Activated CD8-positive, alpha-beta memory T cell treated with anti-CD3 and anti-CD28 coated beads, Interleukin-2, amount 50 U/mL, for 1 hour (primary cell): ENCODE results near the gene SLC5A2.
A peak's percentile ranks its signal among the peaks of the same experiment; 100 is the strongest.

Source experiments
- DNase-seq: peaks from one replicate; pipeline ENCODE4 v3.0.0-alpha.2; 2020; ENCODE audit errors: extremely low read depth

SLC5A2 gene

DNA sequence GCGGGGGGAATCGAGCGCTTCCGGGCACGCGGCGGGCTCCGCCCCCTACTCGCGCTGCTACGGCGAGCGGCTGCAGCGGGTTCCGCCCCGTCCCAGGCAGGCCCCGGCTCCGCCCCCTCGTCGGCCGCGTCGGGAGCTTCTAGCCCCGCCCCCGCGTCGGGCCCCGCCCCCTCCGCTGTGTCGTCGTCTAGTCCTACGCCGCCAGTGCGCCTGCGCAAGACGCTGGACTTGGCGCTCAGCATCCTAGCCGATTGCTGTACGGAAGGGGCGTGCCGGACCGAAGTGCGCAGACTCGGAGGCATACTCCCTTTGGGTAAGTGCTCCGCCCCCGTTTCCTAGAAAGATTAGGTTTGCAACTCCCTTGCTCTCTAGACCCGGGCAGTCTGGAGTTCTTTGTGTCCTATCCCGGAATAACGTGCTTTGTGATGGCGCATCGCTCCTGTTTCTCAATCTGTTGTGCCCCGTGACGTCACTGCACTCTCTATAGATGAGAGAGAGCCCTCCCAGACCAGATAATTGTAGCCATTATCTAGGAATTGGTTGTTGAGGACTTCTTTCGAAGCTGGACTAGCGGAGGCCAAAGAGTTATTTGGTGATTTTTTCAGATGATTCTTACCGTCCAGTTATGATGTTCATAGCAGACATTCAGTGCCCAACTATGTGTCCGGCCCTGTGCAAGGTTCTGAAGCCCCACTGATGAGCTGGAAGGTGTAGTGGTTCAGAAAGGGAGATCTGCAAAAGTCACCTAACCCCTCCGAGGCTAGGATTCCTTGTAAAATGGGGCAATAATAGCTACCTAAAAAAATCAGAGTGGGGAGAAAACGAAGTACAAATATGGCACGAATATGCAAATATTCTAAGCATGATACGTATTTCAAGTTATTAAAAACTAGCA lies 23.0 kb upstream of the SLC5A2 start:
- peak; percentile 100 for DNase-seq

GRCh38 chr16:31460582-31461002 lies 22.3 kb upstream of the SLC5A2 start:
- no peak for DNase-seq

DNA sequence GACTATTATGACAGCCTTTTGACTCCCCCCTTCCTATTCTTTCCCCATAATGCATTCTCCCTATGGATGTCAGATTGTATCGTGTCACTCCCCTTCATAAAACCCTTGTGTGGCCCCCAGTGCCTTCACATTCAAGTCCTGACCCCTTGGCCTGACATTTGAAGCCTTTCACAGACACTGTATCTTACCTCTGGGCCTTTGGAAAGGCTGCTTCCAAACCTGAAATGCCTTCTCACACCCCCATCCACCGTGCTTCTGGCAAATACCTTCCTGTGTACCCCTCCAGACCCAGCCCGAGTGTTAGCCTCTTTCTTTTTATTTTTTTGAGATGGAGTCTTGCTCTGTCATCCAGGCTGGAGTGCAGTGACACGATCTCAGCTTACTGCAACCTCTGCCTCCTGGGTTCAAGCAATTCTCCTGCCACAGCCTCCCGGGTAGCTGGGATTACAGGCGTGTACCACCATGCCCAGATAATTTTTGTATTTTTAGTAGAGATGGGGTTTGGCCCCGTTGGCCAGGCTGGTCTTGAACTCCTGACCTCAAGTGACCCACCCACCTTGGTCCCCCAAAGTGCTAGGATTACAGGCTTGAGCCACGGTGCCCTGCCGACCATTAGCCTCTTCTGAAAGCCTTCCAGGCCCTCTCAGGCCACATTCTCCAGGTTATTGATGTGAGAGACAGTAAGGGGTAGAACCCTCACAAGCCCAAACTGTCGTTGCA lies 21.6 kb upstream of the SLC5A2 start:
- DNase-seq, result no peak

- no peak for DNase-seq
These were observed 20.8 kb upstream of the SLC5A2 start for GRCh38 chr16:31461921-31462804.

- DNase-seq, result no peak
These were observed 18.6 kb upstream of the SLC5A2 start for GRCh38 chr16:31464348-31464769.

DNA sequence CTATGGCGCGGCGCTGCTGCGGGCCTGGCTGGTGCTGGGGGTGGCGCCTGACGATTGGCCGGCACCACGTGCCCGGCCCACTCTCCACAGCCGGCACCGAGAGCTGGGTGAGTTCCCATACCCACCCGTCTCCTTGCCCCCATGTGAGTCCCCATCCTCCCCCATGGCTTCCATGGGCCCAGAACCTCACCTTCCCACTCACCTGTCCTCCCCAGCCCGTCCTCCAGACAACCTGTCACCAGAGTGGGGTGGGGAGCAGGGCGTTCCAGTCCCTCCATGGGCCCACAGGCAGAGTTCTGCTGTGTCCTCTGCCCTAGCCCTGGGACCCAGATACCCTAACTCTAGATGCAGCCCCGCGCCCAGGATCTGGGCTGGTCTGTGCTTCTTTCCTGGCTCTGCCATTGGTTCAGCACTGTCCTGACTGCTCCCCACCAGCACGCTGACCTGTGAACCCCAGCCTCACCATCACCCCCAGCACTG lies 18.1 kb upstream of the SLC5A2 start:
- DNase-seq, result no peak

GRCh38 chr16:31465788-31466370 lies 17.0 kb upstream of the SLC5A2 start:
- DNase-seq, result no peak

DNA sequence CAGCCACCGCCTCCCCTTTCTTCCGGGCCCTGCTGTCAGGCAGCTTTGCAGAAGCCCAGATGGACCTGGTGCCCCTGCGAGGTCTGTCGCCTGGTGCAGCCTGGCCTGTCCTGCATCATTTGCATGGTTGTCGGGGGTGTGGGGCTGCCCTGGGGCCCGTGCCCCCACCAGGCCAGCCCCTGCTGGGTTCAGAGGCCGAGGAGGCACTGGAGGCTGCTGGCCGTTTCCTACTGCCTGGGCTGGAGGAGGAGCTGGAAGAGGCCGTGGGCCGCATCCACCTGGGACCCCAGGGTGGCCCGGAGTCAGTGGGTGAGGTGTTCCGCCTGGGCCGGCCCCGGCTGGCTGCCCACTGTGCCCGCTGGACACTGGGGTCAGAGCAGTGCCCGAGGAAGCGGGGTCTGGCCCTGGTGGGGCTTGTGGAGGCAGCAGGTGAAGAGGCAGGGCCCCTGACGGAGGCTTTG lies 16.5 kb upstream of the SLC5A2 start:
- DNase-seq, result no peak

- no peak for DNase-seq
These were observed 15.7 kb upstream of the SLC5A2 start for GRCh38 chr16:31467151-31467773.

DNA sequence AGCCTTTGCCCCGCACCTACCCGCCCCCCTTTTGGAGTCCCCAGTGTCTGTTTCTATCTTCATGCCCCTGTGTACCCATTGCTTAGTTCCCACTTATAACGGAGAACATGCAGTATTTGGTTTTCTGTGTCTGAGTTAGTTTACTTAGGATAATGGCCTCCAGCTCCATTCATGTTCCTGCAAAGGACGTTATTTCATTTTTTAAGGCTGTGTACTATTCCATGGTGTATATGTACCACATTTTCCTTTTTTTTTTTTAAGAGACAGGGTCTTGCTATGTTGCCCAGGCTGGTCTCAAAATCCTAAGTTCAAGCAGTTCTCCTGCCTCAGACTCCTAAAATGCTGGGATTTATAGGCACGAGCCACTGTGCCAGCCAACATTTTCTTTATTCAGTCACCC lies 15.1 kb upstream of the SLC5A2 start:
- DNase-seq, result no peak

DNA sequence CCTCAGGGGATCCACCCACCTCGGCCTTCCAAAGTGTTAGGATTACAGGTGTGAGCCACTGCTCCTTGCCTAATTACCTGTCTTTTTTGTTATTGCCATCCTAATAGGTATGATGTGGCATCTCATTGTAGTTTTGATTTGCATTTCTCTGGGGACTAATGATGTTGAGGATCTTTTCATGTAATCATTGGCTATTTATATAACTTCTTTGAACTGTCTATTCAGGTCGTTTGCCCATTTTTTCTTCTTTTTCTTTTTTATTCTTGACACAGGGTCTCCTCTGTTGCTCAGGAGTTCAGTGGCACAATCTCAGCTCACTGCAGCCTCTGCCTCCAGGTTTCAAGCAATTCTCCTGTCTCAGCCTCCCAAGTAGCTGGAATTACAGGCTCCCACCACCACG lies 12.3 kb upstream of the SLC5A2 start:
- no peak for DNase-seq

- DNase-seq, result no peak
These were observed 11.6 kb upstream of the SLC5A2 start for GRCh38 chr16:31471241-31471874.

- no peak for DNase-seq
These were observed 10.8 kb upstream of the SLC5A2 start, which contains the start of gene TGFB1I1 for GRCh38 chr16:31471875-31472708. TSS of gene TGFB1I1 (plus strand) at chr16:31472152. CDS start at chr16:31472189, 37 bp downstream.

DNA sequence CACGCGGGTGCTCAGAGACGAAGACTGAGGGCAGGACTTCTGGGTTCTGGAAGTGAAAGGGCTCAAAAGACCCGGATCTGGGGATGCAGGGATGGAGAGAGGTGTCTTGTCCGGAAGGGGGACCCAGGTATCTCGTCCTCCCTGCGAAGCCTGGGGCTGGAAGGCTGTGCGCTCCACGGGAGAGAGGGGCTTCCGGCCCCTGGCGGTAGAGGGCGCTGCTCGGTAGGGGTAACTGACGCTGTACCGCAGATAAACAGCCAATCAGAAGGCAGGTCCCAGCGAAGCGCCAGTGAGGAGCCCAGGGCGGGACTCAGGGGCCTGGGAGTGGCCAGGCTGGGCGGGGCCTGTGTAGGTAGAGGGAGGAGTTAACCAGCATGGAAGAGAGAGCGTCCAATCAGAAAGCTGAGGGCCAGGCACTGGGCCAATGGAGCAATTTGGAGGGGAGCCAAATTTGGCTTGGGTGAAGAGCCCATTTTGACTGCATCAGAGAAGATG lies 10.2 kb upstream of the SLC5A2 start:
- DNase-seq, result no peak

- no peak for DNase-seq
These were observed 9.5 kb upstream of the SLC5A2 start for GRCh38 chr16:31473264-31473984.

GRCh38 chr16:31474173-31474714 lies 8.7 kb upstream of the SLC5A2 start:
- no peak for DNase-seq

GRCh38 chr16:31474773-31475738 lies 7.9 kb upstream of the SLC5A2 start:
- DNase-seq, result no peak
